ENCODE data around the gene THNSL1.

DNA sequence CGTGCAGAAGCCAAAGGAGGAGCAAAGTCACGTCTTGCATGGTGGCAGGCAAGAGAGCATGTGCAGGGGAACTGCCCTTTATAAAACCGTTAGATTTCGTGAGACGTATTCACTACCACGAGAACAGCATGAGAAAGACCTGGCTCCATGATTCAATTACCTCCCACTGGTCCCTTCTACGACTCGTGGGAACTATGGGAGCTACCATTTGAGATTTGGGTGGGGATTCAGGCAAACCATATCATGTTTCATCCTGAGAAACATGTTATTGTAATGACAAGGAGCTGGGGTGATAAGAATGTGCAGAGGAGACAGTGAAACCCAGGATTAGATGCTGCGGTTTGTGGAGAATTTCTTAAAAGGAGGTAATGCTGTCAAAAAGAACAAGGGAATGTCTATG is 34.0 kb downstream of the THNSL1 start:
- TF ChIP-seq, protein P1, sequence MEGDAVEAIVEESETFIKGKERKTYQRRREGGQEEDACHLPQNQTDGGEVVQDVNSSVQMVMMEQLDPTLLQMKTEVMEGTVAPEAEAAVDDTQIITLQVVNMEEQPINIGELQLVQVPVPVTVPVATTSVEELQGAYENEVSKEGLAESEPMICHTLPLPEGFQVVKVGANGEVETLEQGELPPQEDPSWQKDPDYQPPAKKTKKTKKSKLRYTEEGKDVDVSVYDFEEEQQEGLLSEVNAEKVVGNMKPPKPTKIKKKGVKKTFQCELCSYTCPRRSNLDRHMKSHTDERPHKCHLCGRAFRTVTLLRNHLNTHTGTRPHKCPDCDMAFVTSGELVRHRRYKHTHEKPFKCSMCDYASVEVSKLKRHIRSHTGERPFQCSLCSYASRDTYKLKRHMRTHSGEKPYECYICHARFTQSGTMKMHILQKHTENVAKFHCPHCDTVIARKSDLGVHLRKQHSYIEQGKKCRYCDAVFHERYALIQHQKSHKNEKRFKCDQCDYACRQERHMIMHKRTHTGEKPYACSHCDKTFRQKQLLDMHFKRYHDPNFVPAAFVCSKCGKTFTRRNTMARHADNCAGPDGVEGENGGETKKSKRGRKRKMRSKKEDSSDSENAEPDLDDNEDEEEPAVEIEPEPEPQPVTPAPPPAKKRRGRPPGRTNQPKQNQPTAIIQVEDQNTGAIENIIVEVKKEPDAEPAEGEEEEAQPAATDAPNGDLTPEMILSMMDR (IDR thresholded peaks at IDR 0.05) = no peak
- TF ChIP-seq POLR2A (IDR thresholded peaks at IDR 0.05) = no peak
